A673 (cell line): Measurements from ENCODE around the gene RXRB. TPM values are rescaled to one million over a fixed set of nuclear protein-coding genes. Genes with fewer than 3 reads are reported as not detected.

Experiments
- BruUV-seq: library from RNA; stranded (reverse); fragments of 400-500 nt; replicated peaks from 2 replicates; lab custom pipeline; 2021; lab: Mats Ljungman, UMichigan
- CTCF ChIA-PET: fragments of 300-600 bp; sonication (Branson Sonifier 250); formaldehyde crosslinking; loops from one replicate; lab custom pipeline; 2022; ENCODE audit warnings: antibody characterized with exemption; lab: Charles Lee
- POLR2A ChIA-PET: fragments of 300-600 bp; sonication (Branson Sonifier 250); formaldehyde crosslinking; loops from one replicate; lab custom pipeline; 2022; ENCODE audit warnings: antibody characterized with exemption; ENCODE audit not compliant: low non-redundant PET; lab: Charles Lee
- DNase-seq: peaks from one replicate; pipeline ENCODE4 v3.0.0-alpha.2; 2015; ENCODE audit warnings: low spot score
- H3K27ac ChIP-seq: fragments of 200-600 bp; sonication (generic); 2 replicates; pipeline ENCODE4 v1.5.1; 2016; ENCODE audit warnings: mixed run types, low read depth, mild to moderate bottlenecking, mixed read lengths, antibody characterized with exemption, low read length; ENCODE audit not compliant: poor library complexity, severe bottlenecking
- H3K27me3 ChIP-seq: fragments of 200-600 bp; sonication (generic); replicated peaks from 2 replicates; pipeline ENCODE4 v1.6.1; 2017; ENCODE audit warnings: mixed run types, low read depth, mild to moderate bottlenecking, mixed read lengths, antibody characterized with exemption, low read length; ENCODE audit not compliant: insufficient read depth, poor library complexity
- H3K36me3 ChIP-seq: fragments of 200-600 bp; sonication (generic); 2 replicates; pipeline ENCODE4 v1.6.1; 2016; ENCODE audit warnings: mixed run types, mild to moderate bottlenecking, mixed read lengths, antibody characterized with exemption, low read length; ENCODE audit not compliant: insufficient read depth, poor library complexity, severe bottlenecking
- H3K4me1 ChIP-seq: fragments of 200-600 bp; sonication (generic); 2 replicates; pipeline ENCODE4 v1.6.1; 2017; ENCODE audit warnings: mixed run types, mild to moderate bottlenecking, mixed read lengths, antibody characterized with exemption, low read length; ENCODE audit not compliant: insufficient read depth, poor library complexity, severe bottlenecking
- H3K4me3 ChIP-seq: fragments of 200-600 bp; sonication (generic); 2 replicates; pipeline ENCODE4 v1.5.1; 2016; ENCODE audit warnings: low read depth, mixed run types, mild to moderate bottlenecking, mixed read lengths, low read length; ENCODE audit not compliant: poor library complexity, severe bottlenecking
- H3K9me3 ChIP-seq: fragments of 200-600 bp; sonication (generic); 2 replicates; pipeline ENCODE4 v1.6.1; 2016; ENCODE audit warnings: mixed run types, low read depth, mild to moderate bottlenecking, mixed read lengths, antibody characterized with exemption, low read length; ENCODE audit not compliant: poor library complexity, severe bottlenecking
- EZH2 ChIP-seq: fragments of 200-600 bp; sonication (generic); IDR thresholded peaks from 2 replicates; pipeline ENCODE4 v1.6.1; 2017; ENCODE audit warnings: borderline replicate concordance, low read depth, mild to moderate bottlenecking, mixed read lengths, antibody characterized with exemption, low read length; ENCODE audit not compliant: poor library complexity, severe bottlenecking
- intact Hi-C: fragments of 100-400 bp; cut with micrococcal nuclease; formaldehyde crosslinking; loops from one replicate; pipeline ENCODE4 v1.10.0; 2022; ENCODE audit not compliant: unreplicated experiment
- total RNA-seq: library from RNA; stranded (reverse); gene quantifications from 2 replicates; pipeline ENCODE4 v1.2.3, GENCODE V29; 2021
- TF ChIP-seq, protein P1 (sequence below): fragments of 300-800, 200-600 bp; sonication (generic); conservative IDR thresholded peaks from 2 replicates; pipeline ENCODE4 v1.5.1; 2017; ENCODE audit warnings: low read depth, mild to moderate bottlenecking, antibody characterized with exemption, low read length, moderate library complexity, mixed read lengths

The RXRB gene
- total RNA-seq, 1 experiment from 2014 or later, result 43.6 TPM

DNA sequence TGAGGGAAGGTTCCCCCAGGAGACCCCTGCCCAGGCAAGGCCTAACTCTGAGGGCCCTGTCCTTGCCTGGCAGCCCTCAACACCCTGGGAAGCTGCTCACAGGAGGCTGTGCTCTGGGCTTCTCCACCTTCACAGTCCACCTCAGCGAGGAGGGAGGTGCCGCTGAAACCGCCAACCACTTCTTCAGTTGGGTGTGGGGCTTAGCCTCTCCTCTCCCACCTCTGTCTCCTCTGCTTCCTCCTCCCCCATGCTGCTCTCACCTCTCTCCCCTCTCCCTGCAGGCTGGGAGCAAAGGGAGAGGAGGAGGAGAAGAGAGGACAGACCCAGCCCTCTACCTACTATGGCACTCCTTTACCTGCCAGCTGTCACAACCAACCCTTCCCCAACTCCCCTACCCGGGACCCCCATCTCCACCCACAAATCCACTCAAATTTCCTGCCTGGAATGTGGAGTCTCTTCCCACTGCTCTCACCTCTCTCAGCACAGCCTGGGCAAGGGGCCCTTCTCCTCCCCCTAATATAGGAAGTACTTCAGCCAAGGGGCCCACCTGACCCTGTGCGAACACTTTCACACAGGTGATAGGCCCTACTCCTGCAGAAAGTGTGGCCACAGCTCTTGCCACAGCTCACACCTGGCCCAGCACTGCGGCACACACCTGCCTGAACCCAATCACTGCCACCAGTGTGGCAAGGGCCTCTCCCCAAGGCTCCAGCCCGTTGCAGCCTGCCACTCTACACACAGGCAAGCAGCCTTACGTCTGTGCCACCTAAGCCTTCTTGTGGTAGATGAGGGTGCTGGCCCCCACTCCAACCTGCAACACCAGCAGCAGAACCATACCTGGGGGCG, 15.0 kb upstream of the RXRB start:
- CTCF ChIA-PET, result no interaction called here
- POLR2A ChIA-PET, result no interaction called here
- no peak for DNase-seq
- Histone ChIP-seq H3K9me3 (no peaks in the 10 kb centered on the region), H3K4me3 (no peak overlapping the region), H3K4me1 (peaks cover 9% of the 10 kb centered on the region), H3K27ac (no peak overlapping the region), H3K27me3 (no peaks in the 10 kb centered on the region), H3K36me3 (no peaks in the 10 kb centered on the region)
- intact Hi-C loops, result no loop called here
- no peak for TF ChIP-seq EZH2
- TF ChIP-seq, protein P1, sequence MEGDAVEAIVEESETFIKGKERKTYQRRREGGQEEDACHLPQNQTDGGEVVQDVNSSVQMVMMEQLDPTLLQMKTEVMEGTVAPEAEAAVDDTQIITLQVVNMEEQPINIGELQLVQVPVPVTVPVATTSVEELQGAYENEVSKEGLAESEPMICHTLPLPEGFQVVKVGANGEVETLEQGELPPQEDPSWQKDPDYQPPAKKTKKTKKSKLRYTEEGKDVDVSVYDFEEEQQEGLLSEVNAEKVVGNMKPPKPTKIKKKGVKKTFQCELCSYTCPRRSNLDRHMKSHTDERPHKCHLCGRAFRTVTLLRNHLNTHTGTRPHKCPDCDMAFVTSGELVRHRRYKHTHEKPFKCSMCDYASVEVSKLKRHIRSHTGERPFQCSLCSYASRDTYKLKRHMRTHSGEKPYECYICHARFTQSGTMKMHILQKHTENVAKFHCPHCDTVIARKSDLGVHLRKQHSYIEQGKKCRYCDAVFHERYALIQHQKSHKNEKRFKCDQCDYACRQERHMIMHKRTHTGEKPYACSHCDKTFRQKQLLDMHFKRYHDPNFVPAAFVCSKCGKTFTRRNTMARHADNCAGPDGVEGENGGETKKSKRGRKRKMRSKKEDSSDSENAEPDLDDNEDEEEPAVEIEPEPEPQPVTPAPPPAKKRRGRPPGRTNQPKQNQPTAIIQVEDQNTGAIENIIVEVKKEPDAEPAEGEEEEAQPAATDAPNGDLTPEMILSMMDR, result no peak
- no TSS peak for BruUV-seq

DNA sequence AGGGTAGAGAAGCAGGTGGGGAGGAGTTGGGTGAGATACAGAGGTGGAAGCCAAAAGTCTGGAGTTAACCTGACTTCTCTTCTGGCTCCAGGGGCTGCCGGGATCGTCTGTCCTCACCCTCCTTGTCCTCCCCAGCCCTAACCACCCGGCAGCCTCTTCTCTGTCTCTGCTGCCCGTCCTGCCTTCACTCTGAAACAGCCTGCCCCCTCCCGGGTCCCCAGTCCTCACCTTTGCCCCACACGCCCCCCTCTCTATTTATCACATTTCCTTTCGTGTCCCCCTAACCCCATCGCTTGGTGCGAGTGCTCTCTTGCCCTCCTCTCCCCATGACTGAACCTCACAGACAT, 13.5 kb upstream of the RXRB start:
- TF ChIP-seq EZH2, result no peak
- TF ChIP-seq, protein P1, result no peak
- H3K4me3 ChIP-seq, result peak overlapping the region; percentile 53
- H3K27me3 ChIP-seq, result no peaks in the 10 kb centered on the region
- intact Hi-C loops, result no loop called here
- DNase-seq, result no peak
- no peaks in the 10 kb centered on the region for H3K9me3 ChIP-seq
- peaks cover 11% of the 10 kb centered on the region for H3K36me3 ChIP-seq
- no peak overlapping the region for H3K27ac ChIP-seq
- H3K4me1 ChIP-seq, result peaks cover 9% of the 10 kb centered on the region
- CTCF ChIA-PET, result no interaction called here
- POLR2A ChIA-PET, result no interaction called here
- no TSS peak for BruUV-seq

DNA sequence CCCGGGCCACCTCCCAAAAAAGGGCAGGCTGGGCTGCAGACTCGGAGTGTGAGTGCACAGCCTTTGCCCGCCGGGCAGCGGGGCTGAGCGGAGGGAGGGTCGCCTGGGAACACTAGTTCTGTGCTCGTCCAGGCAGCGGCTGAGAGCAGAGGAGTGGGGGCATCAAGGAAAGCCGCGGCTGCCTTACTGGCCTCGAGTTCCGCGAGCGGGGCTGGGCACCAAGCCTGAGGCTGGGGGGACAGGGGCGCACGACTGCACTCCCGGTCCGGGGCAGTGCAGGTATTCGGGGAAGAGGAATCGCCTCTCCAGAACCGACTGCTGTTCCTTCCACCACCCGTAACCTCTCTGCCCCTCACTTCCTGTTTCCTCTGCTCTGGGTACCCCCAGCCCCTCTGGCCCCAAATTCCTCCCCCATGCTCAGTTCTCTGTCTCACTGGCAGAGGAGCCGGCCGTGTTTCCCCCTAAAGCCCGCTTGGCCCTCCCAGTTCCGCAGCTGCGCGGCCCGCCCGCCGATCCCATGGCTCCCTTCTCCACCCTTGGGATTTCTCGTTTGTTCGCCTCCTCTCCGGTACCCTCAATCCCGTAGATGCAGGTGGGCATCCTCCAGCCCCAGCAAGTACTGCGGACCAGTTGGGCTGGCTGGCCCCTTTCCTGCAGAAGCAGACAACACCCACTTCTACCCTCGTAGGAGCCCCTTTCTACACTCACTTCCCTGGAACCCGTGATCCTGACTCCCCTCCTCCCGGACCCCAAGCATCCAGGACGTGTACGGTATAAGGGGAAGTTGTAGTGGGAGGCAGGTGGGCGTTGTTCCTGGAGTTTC, 12.9 kb upstream of the RXRB start:
- CTCF ChIA-PET, result interaction anchor here (1.1 kb wide), 1 partner anchor 35 kb away, joined by 4 read pairs; no protein-coding TSS in a partner anchor
- peaks cover 11% of the 10 kb centered on the region for H3K36me3 ChIP-seq
- POLR2A ChIA-PET, result no interaction called here
- no peaks in the 10 kb centered on the region for H3K9me3 ChIP-seq
- BruUV-seq, result no TSS peak
- intact Hi-C loops, result no loop called here
- no peak for DNase-seq
- peak overlapping the region; percentile 50 for H3K27ac ChIP-seq
- peaks cover 9% of the 10 kb centered on the region for H3K4me1 ChIP-seq
- no peaks in the 10 kb centered on the region for H3K27me3 ChIP-seq
- H3K4me3 ChIP-seq, result peak overlapping the region; percentile 53
- TF ChIP-seq EZH2, result no peak
- TF ChIP-seq, protein P1, result no peak
